IPS DF 4.7 (cell line): ENCODE measurements around the gene MX2.
"Not testable (repeated sequence)": the region's sequence is repeated elsewhere in the genome, so short reads cannot be mapped to it uniquely, and the experiment has no call there.

ENCODE experiments used
- DNase-seq: peaks from one replicate; pipeline ENCODE4 v3.0.0-alpha.2; 2013; ENCODE audit warnings: low spot score; ENCODE audit errors: extremely low read depth

Gene MX2

DNA sequence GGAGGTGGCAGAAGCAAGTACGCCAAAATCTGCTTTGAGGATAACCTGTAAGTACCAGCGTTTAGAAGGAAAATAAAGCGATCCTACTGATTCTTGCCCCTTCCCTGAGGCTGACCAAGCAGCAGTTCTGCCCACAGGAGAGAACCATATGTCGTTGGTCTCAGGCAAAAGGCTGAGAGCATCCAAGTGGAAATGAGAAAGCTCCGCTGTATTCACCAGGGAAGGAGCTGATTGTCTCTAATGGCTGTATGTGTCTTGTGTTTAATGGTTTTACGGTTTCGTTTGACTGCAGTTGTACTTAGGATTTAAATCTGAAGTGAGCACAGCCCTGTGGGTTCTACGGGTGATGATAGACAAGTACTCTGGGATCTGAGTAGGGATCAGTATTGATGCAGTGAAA lies 23.4 kb upstream of the MX2 start:
- no peak for DNase-seq

- no peak for DNase-seq
Measured at GRCh38 chr21:41342035-41342434, 19.8 kb upstream of the MX2 start.

DNA sequence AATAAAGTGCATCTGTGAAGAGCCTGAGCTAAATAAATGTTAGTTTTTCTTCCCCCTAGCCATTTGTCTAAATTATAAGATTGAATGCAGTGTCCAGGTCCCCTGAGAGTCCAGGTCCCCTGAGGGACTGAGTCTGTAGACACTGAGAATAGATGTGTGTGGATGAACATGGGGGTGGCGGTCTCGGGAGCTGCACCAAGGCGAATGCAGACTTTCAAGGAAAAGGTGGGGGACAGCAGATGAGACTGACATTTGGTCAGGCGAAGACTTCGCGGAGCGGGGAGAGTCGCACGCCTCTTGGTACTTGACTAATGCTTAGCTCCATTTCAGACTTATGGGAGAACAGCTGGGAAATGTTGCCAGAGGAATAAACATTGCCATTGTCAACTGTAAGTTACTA lies 17.7 kb upstream of the MX2 start:
- no peak for DNase-seq

DNA sequence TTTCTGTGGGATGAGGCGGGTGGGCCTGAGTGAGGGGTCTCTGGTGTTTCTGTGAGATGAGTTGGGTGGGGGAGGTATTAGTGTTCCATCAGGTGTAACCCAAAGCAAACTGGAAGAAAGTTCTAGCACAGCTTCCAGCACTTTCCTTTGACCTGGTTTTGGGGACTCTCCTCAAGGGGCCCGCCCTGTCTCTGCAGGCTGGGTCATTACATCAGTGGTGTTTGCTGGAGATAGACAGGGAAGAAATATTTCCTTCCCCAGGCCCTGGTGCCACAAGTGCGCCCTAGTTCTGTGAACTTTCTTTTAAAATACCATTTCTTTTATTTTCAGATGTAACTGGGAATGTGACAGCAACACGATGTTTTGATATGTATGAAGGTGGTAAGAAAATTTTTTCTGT lies 16.5 kb upstream of the MX2 start:
- no peak for DNase-seq

GRCh38 chr21:41345934-41346685 lies 15.7 kb upstream of the MX2 start:
- no peak for DNase-seq

- no peak for DNase-seq
Measured at GRCh38 chr21:41346758-41347157, 15.1 kb upstream of the MX2 start.

GRCh38 chr21:41348434-41348833 lies 13.4 kb upstream of the MX2 start:
- DNase-seq = no peak

DNA sequence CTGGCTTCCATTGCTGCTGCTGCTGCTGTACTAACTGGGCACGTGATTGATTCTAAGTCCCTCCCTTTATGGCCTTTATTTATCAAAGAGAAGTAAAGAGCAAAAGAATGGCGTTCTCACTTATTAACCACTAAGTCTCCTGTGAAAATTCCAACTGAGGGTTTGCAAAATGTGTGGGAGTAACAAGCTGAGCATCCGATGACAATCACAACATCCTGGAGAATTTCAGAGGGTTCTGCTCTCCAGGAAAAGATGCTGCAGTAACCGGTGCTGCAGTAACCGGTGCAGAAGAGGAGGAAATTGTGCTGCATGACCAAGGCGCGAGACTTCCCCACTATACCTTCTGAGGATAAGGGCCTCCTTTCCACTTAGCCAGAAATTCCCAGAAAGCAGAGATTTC lies 12.7 kb upstream of the MX2 start:
- DNase-seq = no peak

DNA sequence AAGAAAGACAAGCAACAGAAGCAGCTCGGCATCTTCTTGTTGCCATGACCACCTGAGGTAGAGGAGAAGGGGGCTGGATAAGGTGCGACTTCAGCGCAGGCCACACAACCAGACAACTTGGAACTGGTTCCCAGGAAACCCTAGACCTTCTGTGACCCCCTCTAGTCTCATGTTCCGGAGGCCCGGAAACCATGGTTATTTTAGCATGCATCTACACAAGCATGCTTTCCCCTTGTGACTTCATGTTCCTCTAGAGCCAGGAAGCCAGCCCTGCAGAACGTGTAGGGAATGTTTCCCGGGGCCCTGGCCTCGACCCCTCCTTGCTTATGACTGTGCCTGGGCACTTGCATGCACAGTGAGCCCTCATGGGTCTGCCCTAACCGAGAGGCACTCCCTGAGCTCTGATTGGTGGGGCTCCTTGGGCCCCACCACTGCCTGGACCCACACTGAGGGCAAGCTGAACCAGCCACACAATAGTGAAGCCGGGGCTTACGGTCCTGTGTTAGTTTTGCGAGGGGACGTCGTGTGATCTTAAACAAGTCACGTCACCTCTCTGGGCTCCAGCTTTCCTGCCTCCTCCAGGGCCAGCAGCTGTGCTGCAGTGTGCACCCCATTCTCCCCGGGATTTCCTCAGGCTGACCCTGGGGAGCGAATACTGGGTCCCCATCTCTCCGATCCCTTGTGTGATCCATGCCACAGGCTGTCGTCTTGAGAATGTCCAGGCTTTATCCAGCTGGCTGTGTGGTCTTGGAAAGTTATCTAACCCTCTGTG lies 12.0 kb upstream of the MX2 start:
- no peak for DNase-seq

GRCh38 chr21:41350436-41351155 lies 11.2 kb upstream of the MX2 start:
- DNase-seq = no peak

DNA sequence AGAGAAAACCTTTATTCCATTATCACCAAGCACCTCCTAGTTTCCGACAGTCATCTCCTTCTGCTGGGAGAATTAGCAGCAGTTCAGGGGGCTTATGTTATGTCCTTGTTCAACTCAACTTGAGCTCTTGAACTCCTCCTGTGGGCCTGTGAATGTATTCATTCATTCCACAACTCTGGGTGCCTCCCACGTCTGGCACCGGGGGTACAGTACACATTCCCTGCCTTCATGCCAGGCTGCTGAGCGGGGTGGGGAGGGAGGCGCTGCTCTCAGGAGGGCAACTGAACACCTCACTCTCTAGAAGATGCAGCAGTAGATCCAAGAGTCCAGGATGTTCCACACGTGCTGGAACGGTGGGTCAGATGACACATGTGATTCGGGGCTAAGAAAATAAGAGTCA lies 4.3 kb upstream of the MX2 start:
- DNase-seq = no peak

- DNase-seq = no peak
Measured at GRCh38 chr21:41358193-41359166, 3.3 kb upstream of the MX2 start.

DNA sequence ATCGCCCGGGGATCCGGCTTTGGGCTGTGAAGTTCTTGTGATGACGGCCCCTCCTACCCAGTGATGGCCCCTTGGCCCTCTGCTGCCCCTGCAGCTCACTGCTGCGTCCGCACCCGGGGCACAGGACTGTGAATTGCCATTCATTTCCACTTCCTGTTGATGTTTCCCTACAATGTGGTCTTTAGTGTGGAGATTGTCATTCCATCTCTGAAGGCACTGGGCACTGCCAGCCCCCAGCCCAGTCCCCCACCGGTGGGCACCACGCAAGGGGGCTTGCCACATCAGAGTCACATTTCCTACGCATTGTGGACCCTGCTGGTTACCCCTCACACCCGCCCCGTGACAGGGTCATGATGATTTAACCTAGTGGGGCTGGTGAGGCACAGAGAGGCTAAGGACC lies 2.5 kb upstream of the MX2 start:
- no peak for DNase-seq

GRCh38 chr21:41359754-41360071 lies 2.1 kb upstream of the MX2 start:
- DNase-seq = not testable (repeated sequence)

DNA sequence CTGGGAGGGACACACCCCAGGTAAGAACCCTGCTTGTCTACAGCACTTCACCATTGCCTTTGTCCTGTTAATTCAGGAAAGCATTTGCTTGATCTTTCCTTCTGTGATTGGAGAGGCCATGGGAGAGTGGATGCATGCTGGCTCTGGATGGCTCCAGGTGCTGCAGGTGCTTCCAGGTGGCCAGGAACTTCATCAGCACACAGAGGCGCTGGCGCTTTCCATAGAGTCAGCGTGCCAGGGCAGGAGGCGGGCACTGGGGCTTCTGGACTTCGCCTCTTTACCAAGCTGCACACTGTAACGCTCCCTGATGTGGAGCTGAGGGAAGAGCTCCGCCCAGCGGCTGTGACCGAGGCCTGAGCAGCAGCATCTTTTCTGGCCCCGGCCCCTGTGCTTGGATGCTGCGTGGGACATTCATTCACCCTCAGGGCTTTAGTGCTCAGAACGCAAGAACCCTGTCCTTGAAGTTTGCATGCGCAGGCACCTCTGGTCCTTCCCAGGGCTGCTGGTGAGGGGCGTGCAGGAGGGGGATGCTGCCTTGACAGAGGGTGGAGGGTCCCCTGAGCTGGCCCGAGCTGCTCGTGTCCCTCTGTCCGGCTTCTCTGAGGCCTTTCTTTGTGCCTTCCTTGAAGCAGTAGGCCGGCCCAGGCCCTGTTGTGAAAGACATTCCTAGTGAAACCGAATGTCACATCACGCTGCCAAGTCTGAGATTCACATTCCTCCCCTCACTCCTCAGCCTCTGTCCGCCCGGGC lies 1.6 kb upstream of the MX2 start:
- no peak for DNase-seq

GRCh38 chr21:41361053-41361785 lies 608 bp upstream of the MX2 start:
- no peak for DNase-seq

DNA sequence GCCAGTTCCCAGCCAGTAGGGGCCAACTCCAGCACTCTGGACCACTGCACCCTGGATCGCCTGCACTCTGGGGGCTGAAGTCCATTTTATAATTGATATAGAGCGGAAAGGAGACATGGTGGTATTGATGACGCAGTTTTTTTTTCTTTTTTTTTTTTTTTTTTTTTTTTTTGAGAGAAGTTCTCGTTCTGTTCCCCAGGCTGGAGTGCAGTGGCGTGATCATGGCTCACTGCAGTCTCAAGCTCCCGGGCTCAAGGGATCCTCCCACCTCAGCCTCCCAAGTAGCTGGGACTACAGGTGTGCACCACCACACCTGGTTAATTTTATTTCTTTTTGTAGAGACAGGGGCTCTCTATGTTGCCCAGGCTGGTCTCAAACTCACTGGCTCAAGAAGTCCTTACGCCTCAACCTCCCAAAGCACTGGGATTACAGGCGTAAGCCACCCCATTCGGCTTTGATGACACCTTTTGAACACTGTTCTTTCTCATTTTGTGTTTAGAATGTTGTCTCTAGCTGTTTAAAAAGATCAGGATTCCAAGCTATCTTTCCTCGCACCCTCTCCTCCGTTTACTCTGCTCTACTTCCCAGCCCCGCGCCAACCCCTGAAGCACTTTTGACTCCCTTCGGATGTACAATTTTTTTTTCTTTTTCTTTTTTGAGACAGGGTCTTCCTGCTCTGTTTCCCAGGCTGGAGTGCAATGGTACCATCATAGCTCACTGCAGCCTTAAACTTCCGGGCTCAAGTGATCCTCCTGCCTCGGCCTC lies 960 bp downstream of the MX2 start:
- no peak for DNase-seq

GRCh38 chr21:41363370-41364270 lies 1.8 kb downstream of the MX2 start:
- no peak for DNase-seq
